Epithelial cell of esophagus (primary cell): ENCODE measurements around the gene GABRG3.

Experiments
- DNase-seq: peaks from one replicate; pipeline ENCODE4 v3.0.0; 2010; ENCODE audit warnings: low read depth
- H3K4me3 ChIP-seq: 2 replicates; pipeline ENCODE4 v1.5.1; 2011; ENCODE audit warnings: mild to moderate bottlenecking, low read length, control low read depth
- CTCF ChIP-seq: IDR thresholded peaks from 2 replicates; pipeline ENCODE4 v1.5.1; 2011; ENCODE audit warnings: low read depth, mild to moderate bottlenecking, low read length, control low read depth, inconsistent platforms; ENCODE audit not compliant: insufficient read depth; ENCODE audit errors: missing control alignments

GABRG3 gene

DNA sequence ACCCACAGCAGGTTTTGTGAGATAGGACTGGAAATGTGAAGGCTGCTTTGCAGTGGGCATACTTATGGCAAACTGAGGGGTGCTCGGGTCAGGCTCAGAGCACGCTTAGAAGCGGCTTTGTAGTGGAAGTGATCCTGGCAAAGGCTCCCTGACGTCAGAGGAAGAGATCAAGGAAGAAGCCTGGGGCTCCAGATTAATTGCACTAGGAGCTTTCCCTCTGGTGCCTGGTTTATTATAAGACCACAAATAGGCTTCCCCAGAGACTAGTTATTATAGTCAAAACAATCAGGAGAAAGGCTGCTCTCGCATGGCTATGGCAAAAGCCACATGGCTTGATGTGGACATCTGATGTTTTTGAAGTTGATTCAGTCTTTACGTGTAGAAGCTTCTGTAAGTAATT, 515.1 kb downstream of the GABRG3 start:
- no peak overlapping the region for H3K4me3 ChIP-seq
- DNase-seq: no peak
- TF ChIP-seq CTCF: no peak

- H3K4me3 ChIP-seq: no peak overlapping the region
- TF ChIP-seq CTCF: no peak
- no peak for DNase-seq
Observed at GRCh38 chr15:27486683-27487647, 516.0 kb downstream of the GABRG3 start.

GRCh38 chr15:27487846-27488245, 516.9 kb downstream of the GABRG3 start:
- DNase-seq: no peak
- no peak for TF ChIP-seq CTCF
- no peak overlapping the region for H3K4me3 ChIP-seq

DNA sequence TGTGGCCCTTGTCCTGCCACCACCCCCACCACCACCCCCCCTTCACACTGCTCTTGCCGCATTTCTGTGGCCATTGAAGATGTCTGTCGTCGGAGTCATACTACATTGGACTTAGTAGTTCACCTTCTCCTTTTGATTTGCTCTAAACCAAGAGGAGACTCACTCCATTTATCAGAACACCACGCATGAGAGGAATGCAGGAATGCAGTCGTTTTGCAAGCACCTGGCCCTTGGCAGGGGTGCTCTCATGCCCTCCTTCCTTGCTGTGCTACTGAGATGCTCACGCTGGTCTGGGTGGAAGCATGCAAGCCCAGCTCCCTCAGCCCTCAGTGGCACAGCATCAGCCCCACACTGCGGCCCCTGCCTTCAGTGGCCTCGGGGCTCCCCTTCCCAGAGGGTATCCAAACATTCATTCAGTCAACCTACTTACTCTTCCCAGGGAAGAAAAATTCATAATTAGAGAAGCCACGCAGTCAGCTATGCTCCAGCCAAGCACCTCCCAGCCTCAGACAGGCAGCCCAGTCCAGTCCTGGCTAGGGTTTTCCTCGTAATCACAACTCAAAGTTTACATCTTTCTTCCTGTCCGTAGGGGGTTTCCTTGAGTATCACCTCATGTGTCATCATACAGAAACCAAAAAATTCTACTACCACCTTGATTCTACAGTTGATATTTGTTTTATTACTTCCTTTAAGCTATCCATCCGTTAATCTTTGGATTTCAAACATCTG, 520.0 kb downstream of the GABRG3 start:
- no peak for TF ChIP-seq CTCF
- DNase-seq: no peak
- H3K4me3 ChIP-seq: no peak overlapping the region

DNA sequence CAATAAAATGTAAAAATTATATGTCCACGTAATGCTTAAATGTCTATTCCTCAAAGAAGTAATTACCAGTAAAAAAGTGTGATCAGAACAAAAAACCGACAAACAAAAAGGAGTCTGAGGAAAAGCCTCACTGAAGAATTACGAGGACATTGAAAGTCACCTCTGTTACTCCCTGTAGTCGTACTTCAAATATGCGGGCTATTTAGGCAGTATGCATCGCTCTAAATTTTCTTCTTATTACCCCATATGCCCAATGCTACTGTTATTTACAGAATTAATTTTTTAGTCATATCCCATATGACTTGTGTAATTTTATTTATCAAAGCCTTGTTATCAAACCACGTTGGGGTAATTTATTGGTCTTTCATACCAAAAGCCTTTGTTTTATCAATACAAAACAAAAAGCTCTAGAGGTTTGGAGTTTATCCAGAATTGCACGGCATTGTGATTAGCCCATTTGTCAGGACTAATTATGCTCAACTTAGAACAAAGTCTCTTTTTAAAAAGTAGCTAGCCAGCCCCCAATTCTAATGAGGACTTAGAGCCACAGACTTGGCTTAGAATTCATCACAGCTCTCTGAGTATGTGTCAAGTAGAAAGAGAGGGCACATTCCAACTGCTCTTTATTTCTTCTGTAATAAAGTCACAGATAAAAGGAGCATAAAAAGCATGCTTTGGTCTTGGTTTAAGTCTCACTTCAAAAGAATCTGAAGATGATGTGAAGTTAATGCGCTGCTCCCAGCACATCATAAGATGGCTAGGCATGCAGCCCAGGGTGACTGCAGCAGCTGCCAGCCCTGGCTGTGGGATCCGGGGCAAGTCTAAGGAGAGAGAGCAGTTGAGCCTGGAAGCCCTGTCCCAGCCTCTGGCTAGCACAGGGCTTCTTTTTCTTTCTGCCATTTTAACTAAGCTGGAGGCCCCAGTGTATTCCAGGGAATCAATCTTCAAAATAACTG, 521.0 kb downstream of the GABRG3 start:
- TF ChIP-seq CTCF: no peak
- no peak overlapping the region for H3K4me3 ChIP-seq
- no peak for DNase-seq

- no peak overlapping the region for H3K4me3 ChIP-seq
- DNase-seq: no peak
- no peak for TF ChIP-seq CTCF
Observed at GRCh38 chr15:27495963-27496459, 525.0 kb downstream of the GABRG3 start.
